ENCODE data around the gene BMP6.

- no peak for TF ChIP-seq FOSB (CRISPR knock-in tag; IDR thresholded peaks at IDR 0.05)
- TF ChIP-seq RAD21 (conservative IDR thresholded peaks at IDR 0.05 in 1 of 2, IDR thresholded peaks at IDR 0.05 in 1 of 2), result 0 out of 5 replicates have a peak, but pooled peaks of 1 of the 2 experiments have one; percentile 7
- TF ChIP-seq POLR2A (IDR thresholded peaks at IDR 0.05; ENCODE audit: low read length), result no peak
- TF ChIP-seq, protein P1, sequence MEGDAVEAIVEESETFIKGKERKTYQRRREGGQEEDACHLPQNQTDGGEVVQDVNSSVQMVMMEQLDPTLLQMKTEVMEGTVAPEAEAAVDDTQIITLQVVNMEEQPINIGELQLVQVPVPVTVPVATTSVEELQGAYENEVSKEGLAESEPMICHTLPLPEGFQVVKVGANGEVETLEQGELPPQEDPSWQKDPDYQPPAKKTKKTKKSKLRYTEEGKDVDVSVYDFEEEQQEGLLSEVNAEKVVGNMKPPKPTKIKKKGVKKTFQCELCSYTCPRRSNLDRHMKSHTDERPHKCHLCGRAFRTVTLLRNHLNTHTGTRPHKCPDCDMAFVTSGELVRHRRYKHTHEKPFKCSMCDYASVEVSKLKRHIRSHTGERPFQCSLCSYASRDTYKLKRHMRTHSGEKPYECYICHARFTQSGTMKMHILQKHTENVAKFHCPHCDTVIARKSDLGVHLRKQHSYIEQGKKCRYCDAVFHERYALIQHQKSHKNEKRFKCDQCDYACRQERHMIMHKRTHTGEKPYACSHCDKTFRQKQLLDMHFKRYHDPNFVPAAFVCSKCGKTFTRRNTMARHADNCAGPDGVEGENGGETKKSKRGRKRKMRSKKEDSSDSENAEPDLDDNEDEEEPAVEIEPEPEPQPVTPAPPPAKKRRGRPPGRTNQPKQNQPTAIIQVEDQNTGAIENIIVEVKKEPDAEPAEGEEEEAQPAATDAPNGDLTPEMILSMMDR (IDR thresholded peaks at IDR 0.05), result 0 out of 3 replicates have a peak, but pooled peaks have one; percentile 5
- TF ChIP-seq, protein P2, sequence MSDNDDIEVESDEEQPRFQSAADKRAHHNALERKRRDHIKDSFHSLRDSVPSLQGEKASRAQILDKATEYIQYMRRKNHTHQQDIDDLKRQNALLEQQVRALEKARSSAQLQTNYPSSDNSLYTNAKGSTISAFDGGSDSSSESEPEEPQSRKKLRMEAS (IDR thresholded peaks at IDR 0.05), result no peak
- TF ChIP-seq, protein P3, sequence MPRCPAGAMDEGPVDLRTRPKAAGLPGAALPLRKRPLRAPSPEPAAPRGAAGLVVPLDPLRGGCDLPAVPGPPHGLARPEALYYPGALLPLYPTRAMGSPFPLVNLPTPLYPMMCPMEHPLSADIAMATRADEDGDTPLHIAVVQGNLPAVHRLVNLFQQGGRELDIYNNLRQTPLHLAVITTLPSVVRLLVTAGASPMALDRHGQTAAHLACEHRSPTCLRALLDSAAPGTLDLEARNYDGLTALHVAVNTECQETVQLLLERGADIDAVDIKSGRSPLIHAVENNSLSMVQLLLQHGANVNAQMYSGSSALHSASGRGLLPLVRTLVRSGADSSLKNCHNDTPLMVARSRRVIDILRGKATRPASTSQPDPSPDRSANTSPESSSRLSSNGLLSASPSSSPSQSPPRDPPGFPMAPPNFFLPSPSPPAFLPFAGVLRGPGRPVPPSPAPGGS (IDR thresholded peaks at IDR 0.05), result no peak
- TF ChIP-seq CEBPB (IDR thresholded peaks at IDR 0.05), result no peak
- TF ChIP-seq SMC3 (IDR thresholded peaks at IDR 0.05), result no peak
- no peak for TF ChIP-seq CHD2 (IDR thresholded peaks at IDR 0.05; ENCODE audit: low read length, partially characterized antibody)
- TF ChIP-seq, protein P4, sequence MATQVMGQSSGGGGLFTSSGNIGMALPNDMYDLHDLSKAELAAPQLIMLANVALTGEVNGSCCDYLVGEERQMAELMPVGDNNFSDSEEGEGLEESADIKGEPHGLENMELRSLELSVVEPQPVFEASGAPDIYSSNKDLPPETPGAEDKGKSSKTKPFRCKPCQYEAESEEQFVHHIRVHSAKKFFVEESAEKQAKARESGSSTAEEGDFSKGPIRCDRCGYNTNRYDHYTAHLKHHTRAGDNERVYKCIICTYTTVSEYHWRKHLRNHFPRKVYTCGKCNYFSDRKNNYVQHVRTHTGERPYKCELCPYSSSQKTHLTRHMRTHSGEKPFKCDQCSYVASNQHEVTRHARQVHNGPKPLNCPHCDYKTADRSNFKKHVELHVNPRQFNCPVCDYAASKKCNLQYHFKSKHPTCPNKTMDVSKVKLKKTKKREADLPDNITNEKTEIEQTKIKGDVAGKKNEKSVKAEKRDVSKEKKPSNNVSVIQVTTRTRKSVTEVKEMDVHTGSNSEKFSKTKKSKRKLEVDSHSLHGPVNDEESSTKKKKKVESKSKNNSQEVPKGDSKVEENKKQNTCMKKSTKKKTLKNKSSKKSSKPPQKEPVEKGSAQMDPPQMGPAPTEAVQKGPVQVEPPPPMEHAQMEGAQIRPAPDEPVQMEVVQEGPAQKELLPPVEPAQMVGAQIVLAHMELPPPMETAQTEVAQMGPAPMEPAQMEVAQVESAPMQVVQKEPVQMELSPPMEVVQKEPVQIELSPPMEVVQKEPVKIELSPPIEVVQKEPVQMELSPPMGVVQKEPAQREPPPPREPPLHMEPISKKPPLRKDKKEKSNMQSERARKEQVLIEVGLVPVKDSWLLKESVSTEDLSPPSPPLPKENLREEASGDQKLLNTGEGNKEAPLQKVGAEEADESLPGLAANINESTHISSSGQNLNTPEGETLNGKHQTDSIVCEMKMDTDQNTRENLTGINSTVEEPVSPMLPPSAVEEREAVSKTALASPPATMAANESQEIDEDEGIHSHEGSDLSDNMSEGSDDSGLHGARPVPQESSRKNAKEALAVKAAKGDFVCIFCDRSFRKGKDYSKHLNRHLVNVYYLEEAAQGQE (IDR thresholded peaks at IDR 0.05), result no peak
- TF ChIP-seq, protein P5, sequence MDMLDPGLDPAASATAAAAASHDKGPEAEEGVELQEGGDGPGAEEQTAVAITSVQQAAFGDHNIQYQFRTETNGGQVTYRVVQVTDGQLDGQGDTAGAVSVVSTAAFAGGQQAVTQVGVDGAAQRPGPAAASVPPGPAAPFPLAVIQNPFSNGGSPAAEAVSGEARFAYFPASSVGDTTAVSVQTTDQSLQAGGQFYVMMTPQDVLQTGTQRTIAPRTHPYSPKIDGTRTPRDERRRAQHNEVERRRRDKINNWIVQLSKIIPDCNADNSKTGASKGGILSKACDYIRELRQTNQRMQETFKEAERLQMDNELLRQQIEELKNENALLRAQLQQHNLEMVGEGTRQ (IDR thresholded peaks at IDR 0.05), result no peak
- TF ChIP-seq HES2 (IDR thresholded peaks at IDR 0.05), result no peak
- TF ChIP-seq ZFP36 (IDR thresholded peaks at IDR 0.05; ENCODE audit: borderline replicate concordance, partially characterized antibody), result no peak
- no peak for TF ChIP-seq NR3C1 (IDR thresholded peaks at IDR 0.05)
Measured at GRCh38 chr6:7732228-7732627, 6.3 kb downstream of the BMP6 start.
